GM18520 (cell line): Measurements from ENCODE around the gene RSL24D1.

Experiments
- ATAC-seq: cut with Tn5 transposase; IDR thresholded peaks from one replicate; pipeline ENCODE4 v1.9.1; 2021; ENCODE audit not compliant: unreplicated experiment

Gene RSL24D1

GRCh38 chr15:55196458-55197361 is at the start of gene RSL24D1:
RSL24D1 (minus strand) TSS chr15:55196941; CDS start chr15:55196890, 51 bp downstream.
- peak; percentile 96 for ATAC-seq

- ATAC-seq: no peak
Measured at GRCh38 chr15:55245059-55245458, 48.3 kb upstream of the RSL24D1 start.

DNA sequence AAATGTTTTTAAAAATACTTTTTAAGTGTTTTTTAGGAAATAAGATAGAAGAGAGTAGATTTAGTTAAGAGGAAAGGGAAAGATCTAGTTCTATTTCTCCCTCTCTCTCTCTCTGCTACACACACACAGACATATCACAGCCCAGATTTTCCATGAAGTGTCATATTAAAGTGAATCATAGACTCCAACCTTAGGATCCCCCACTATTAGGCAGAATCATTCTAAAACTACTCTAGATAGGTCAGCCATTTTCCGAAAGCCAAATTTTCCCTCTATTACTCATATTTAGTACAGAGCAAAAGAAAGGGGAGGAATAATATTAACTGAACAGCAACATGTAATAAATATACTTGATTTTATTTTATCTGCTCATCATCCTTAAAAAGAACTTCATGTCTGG is 45.1 kb upstream of the RSL24D1 start:
- ATAC-seq: no peak

DNA sequence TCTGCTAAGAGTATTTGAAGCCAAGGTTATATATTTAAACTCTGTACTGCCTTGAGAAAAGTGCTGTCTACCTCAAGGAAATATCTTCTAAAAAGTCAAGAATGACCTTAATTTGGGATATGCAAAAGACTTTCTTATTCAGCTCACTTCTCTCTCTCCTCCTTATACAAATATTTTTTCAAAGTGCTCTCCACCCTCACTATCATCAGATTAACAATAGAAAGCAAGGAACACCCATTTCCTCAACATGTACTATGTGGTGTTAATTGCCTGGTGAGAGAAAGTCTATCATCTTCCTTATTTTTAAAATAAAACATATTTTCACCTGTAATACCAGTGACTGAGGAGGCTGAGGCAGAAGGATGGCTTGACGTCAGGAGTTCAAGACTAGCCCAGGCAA is 44.4 kb upstream of the RSL24D1 start:
- ATAC-seq: no peak

GRCh38 chr15:55240125-55240760 is 43.5 kb upstream of the RSL24D1 start:
- ATAC-seq: no peak

GRCh38 chr15:55239440-55240124 is 42.8 kb upstream of the RSL24D1 start:
- no peak for ATAC-seq

- no peak for ATAC-seq
Measured at GRCh38 chr15:55238877-55239276, 42.1 kb upstream of the RSL24D1 start.

GRCh38 chr15:55237219-55238130 is 40.7 kb upstream of the RSL24D1 start:
- ATAC-seq: no peak

DNA sequence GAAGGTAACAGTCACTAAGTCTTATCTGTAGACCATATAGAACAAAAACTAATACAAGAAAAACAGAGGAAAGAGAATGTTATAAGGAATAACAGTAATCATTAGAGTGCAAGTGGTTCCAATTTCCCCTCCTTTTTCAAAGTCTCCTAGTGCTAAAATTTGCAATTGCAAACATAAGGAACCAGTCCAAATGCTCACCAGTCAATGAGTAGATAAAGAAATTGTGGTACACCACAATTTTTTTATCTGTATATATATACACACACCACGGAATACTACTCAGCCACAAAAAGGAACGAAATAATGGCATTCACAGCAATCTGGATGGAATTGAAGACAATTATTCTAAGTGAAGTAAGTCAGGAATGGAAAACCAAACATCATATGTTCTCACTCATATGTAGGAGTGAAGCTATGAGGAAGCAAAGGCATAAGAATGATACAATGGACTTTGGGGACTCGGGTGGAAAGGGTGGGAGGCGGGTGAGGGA is 38.9 kb upstream of the RSL24D1 start:
- no peak for ATAC-seq

- no peak for ATAC-seq
Measured at GRCh38 chr15:55234800-55235104, 38.0 kb upstream of the RSL24D1 start.

DNA sequence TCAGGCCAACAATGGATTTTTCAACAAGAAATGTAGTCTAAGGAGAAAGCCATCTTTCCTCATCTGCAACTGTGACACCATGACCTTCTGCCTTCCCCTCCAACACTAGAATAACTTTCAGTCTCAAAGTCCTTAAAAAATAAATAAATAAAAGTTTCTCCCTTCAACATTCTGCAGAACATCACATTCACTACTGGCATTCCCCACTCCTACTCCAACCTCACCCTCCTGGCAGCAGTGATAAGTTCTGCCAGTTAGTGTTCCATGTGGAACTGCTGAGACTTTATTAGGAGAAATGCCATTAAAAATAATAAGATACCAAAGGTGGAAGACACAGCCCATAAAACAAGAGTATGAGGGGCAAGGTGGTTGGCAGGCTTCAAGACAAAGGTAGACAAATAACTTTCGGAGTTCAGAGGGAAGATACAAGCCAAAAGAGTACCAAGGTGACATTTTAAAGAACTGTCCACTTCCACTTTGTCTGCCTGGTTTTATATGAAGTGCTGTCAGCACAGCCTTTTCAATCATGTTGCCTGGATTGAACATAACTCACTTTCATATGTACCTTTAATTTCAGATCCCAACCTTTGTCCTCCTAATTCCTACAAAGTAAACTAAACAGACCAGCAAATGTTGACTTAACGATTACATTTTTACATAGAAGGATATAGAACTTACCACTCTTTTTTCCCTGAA is 37.5 kb upstream of the RSL24D1 start:
- no peak for ATAC-seq

DNA sequence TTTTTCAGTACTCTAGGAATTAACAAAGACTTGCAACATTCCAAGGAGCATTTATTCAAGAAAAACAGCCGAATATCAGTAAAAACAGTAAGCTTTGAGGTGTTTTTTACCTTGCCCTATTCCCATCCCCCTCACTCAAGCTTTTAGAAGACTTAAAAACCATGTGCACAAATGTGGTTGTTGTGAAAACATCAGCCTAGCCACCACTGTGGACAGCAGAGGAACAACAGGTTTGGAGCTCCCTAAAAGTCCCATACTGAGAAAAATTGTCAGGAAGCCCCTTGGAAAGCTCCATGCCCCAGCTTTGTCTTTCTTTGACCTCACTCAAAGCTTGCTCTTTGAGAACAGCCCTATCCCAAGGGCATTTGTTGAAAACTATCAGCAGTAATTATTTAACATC is 34.7 kb upstream of the RSL24D1 start:
- no peak for ATAC-seq

DNA sequence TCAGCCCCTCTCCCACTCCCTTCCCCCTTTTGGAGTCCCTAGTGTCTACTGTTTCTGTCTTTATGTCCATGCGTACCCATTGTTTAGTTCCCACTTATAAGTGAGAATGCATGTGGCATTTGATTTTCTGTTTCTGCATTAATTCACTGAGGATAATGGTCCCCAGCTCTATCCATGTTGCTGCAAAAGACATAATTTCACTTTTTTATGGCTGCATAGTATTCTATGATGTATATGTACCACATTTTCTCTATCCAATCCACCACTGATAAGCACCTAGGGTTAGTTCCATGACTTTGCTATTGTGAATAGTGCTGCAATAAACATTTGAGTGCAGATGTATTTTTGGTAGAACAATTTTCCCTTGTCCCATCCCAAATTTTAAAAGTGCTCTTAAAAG is 34.2 kb upstream of the RSL24D1 start:
- ATAC-seq: no peak

GRCh38 chr15:55230051-55230670 is 33.4 kb upstream of the RSL24D1 start:
- ATAC-seq: no peak

- no peak for ATAC-seq
Measured at GRCh38 chr15:55226127-55226526, 29.4 kb upstream of the RSL24D1 start.

DNA sequence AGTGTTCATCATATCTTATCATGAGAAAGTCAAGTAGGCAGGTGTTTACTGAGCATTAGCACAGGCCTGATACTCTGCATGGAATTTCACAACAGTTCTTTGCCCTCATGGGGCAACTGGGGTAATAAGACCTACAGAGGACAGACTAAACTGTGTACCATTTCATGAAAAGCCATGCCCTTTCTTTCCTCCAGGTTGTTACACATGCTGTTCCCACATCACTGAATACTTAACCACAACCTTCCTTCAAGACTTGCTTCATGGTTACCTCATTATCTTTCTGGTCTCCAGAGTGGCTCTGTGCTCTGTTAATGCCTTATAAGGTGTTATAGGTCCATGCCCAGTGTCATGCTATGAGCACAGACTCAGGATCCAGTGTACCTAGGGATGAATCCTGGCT is 28.2 kb upstream of the RSL24D1 start:
- ATAC-seq: no peak

DNA sequence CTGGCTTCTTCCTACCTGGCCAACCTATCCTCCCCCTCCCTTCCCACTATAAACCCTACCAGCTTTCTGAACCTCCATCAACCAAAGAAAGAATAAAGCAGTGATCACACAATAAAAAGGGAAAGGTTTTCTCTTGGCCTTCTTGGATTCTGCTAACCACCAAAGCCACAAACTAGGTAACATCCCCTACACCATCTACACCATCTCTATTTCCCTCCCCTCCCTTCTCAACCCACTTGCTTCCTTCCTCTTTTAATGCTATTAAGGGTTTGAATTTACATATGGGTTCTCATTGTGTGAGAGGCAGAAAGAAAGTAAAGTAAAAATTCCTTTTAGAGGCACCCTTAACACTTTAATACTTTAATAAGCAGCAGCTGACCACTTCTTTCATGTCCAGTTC is 25.8 kb upstream of the RSL24D1 start:
- peak; percentile 54 for ATAC-seq

- ATAC-seq: peak; percentile 40
Measured at GRCh38 chr15:55221090-55222011, 24.6 kb upstream of the RSL24D1 start.

- no peak for ATAC-seq
Measured at GRCh38 chr15:55220606-55221005, 23.9 kb upstream of the RSL24D1 start.
